ENCODE measurements around the gene FBXO31.

DNA sequence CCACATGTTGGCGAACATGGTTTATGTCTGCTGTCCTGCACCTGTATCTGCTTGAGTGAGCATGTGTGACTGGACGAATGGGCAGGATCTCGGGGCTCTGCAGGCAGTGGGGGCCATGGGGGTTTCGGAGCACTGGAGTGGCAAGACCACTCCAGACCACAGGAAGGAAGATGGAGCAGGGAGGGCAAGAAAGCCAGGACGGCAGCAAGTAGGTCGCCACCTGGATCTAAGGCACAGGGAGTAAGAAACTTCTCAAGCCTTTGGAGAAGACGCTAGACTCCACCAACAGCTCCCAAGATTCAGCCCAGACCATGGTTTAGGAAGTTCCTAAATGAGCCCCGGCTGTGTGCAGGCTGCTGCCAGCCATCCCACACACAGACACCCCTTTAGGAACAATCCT, 33.5 kb downstream of the FBXO31 start:
- TF ChIP-seq POLR2A (IDR thresholded peaks at IDR 0.05) (no peak), POLR2AphosphoS5 (IDR thresholded peaks at IDR 0.05) (no peak), EP300 (IDR thresholded peaks at IDR 0.05) (no peak)
- TF ChIP-seq, protein P1, sequence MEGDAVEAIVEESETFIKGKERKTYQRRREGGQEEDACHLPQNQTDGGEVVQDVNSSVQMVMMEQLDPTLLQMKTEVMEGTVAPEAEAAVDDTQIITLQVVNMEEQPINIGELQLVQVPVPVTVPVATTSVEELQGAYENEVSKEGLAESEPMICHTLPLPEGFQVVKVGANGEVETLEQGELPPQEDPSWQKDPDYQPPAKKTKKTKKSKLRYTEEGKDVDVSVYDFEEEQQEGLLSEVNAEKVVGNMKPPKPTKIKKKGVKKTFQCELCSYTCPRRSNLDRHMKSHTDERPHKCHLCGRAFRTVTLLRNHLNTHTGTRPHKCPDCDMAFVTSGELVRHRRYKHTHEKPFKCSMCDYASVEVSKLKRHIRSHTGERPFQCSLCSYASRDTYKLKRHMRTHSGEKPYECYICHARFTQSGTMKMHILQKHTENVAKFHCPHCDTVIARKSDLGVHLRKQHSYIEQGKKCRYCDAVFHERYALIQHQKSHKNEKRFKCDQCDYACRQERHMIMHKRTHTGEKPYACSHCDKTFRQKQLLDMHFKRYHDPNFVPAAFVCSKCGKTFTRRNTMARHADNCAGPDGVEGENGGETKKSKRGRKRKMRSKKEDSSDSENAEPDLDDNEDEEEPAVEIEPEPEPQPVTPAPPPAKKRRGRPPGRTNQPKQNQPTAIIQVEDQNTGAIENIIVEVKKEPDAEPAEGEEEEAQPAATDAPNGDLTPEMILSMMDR (IDR thresholded peaks at IDR 0.05), result no peak
